ENCODE data around the gene ARID5B.

ARID5B gene

DNA sequence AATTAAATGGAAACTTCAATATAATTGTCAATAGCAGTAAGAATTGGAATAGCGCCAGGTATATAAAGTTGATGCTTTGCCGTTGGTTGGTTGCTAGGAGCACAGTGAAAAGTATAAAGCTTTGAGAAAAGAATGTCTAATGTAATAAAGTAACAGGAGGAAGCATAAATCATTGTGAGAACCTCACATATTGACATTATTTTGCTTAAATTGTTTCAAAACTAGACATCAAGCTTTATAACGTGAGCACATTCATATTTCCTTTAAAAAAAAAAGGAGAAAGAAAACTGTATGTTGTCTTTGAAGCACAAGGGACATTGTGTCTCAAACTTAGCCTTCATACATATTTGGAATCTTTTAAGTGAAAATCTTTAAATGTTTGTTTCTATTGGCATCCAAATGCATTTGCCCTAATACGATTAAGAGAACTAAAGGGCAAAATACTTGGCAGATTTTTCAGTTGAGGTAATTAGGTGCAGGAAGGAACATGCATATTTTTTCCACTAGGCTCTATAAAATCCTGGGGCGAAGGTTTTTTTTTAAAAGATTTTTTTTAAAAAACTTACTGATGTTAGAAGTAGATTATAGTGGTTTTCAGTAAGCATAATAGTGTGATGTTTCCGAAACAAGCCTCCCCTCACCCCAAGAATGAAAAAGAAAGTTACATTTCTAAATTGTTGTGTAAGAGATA lies 92.4 kb downstream of the ARID5B start:
- DNase-seq = no peak

DNA sequence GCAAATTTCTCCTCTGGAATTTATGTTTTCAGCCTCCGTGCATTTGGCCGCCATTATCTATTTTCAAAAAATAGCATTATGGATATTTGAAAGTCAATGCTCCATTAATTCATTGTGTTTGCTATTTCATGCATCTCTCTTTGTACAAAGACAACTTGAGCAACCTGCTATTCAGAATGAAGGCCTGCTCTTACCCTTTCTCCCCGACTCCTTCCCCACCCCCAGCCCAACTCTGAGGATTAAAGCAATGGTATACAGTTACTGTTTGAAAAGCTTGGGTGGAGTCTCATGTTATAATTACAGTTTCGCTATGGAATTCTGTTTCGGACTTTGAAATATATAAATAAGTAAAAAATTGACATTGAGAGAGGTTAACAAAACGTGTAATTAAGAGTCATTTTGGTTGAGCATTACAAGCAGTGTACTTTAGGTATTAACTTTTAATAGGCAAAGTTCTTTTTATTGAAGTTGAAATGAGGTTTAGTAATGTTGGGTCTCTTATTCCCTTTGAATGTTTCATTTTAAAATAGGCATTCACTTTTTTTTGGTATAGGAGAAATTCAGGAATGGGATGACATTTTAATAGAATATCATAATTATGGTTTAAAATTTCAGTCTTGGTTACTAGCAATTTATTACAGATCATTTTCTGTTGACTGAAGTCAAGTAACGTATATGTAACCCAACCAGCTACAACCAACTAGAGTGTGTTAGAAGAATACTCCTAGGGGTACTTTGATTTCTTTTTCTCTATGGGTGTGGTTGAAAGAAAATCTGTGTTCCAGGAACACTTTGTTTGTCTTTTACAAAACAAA lies 93.1 kb downstream of the ARID5B start:
- DNase-seq = no peak

DNA sequence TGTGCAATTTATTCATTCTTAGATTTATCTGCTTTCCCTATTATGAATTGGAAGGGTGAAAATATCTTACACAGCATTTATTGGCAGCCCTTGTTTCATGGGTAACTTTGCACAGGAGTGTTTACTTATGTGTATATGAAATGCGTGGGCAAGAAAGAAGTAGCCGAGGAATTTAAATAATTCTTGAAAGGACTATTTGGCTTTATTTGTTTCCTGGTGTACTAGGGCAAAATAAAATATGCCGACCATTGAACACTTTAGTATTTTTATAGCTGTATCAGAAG lies 93.7 kb downstream of the ARID5B start:
- no peak for DNase-seq

DNA sequence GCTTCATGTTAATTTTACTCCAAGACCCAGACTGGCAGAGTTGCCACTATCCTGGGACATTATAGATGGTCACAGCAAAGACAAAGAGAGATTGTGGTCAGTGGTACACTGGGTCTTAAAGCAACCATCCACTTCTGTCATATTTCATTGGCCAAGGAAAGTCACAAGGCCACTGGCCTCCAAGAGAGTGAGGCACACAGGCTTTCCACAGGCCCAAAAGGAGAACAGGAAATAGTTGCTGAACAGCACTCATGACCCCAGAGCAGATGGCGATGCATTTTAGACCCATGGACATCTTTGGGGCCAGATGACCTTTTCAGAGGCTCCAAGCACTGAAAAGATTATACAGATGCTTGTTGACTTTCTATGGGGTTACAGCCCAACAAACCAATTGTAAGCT lies 97.4 kb downstream of the ARID5B start:
- no peak for DNase-seq

DNA sequence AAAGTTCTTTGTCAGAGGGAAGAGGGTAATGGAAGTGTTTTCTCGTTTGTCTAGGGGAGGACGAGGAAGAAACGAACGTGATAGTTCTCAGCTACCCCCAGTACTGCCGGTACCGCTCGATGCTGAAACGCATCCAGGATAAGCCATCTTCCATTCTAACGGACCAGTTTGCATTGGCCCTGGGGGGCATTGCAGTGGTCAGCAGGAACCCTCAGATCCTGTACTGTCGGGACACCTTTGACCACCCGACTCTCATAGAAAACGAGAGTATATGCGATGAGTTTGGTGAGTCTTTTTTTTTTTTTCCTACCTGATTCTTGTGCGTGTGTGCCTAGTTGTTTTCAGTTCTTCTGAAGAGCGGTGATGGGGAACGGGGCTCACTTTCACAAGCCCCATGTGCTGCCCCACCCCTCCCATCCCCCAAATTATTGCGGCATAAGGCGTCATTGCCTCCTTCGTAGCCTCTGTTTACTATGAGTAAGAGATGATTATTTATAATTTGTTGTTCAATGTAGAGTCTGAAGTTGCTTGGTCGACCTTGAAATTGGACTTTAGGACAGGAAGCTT lies 98.6 kb downstream of the ARID5B start:
- DNase-seq = no peak

DNA sequence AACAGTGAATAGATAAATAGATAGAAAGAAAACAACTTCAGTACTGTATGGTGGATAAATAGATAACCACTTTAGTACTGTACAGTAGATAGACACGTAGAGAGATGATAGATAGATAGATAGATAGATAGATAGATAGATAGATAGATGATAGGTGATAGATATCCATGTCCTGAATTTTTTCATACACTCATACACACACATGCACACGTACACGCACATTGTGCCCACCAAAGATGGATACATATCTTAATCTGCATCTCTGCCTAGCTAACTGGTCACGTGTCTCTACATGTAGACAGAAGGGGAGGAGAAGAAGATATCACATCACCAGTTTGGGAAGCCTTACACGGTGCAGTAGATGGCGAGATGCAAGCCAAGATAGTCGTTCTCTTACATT lies 99.2 kb downstream of the ARID5B start:
- no peak for DNase-seq

DNA sequence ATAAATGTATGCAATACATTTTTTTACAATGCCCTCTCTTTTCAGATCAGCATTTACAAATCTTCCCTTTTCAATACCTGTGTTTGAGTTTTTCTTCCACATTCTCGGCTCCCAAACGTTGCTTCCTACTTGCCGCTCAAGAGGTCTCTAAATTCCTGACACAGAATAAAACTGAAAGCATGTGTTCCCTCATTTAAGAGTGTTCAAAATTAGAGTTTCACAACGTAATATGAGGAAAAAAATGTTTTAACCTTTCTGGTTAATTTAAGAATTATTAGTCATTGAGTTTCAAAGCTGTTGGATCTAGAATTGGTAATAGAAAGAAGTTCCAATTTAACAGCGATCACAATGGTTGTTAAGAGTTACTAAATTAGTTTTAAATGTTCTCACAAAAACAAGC lies 100.4 kb downstream of the ARID5B start:
- DNase-seq = no peak

DNA sequence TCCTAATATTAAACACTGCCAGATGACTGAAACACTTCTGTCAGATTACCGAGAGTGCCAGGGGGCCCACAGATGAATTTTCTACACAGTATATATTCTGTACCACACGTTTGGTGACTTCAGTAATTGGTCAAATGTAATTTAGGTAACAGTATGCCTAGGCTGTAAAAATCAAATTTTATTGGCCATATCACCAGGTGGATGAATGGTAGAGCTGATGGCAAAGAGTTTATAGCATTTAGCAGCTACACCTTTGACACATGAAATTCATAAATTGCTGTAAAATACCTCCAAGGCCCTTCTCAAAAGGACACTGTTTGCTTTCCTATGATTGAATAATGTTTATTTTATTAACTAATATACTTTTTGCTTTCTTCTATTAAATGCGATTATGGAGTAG lies 101.3 kb downstream of the ARID5B start:
- DNase-seq = no peak

DNA sequence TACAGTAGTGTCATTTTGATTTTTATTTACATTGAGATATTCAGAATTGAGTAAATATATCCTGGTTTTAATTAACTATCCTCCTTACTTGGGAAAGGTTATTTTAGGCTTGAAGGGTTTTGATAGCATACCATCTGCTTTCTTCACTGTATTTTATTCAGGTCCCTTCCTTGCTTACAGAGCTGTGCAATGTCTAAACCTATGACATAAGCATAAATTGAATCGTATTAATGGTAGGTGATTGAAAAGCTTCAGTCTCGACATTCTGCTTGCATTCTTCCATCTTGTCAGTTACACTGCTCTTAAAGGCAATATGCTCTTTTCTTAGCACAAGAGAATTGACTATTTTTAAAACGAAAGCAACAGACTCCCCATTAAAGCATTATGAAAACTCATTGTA lies 102.5 kb downstream of the ARID5B start:
- no peak for DNase-seq

DNA sequence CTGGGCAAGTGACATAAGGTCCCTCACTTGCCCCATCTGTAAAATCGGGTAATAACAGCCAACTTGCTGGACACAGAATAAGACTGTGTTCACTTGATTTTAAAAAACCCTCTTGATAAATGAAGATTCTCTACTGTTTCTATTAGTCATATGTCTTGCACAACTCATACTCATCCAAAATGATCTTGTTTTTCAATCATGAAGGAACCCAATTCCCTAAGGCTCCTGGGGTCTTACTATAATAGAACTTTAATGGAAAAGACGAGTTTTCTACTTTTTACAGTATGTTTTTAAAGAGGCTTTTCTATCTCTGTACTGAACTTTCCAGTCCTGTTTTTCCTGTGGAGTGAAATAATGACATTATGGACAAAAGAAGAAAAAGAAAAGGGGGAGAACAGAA lies 103.8 kb downstream of the ARID5B start:
- no peak for DNase-seq

DNA sequence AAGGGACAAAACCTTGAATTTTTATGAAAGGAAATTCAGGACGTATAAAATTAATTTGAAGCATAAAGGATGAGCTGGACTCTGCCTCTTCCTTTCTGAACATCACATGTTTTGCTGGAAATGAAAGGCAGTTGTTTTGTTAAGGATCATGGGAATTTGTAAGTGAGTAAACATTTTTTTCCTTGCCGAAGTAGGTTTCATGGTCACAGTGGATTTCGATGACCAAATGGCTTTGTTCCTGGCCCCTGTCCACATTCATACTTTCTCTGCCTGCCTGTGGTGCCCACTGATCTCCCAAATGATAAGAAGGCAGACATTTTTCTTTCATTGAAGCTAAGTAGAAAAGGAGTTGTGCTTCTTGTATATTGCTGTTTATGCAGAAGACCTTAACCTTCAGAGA lies 104.2 kb downstream of the ARID5B start:
- DNase-seq = no peak

DNA sequence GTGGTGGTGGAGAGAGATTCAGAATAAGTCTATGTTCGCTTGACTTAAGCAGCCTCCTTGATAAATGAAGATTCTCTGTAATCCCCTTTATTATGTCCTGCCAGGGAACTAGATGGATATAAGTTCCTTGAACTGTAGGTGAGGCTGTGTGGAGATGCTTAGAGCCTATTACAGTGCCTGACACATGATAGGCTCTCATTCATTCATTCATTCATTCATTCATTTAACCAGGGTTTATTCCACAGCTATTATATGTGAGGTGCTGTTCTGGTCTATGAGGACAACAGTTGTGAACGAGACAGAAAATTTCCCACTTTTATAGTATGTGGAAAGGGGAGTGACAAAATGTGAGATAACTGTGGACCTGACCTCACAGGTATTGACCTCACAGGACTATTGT lies 105.6 kb downstream of the ARID5B start:
- no peak for DNase-seq

DNA sequence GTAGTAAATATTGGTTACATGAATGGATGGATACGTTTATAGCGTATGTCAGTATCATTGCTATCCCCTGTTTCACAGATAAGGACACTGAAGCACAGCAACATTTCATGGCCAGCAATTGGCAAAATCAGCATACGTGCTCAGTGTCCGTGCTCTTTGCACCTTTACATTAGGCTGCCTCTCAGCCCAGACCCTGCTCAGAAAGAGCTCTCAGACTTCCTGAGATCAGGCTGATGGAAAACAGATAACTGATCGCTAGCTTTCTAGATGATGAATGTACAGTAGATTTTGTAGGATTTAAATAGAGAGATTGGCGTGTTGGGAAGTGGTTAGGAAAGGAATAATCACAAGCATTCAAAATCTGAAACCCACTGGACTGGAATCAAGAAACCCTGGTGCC lies 106.7 kb downstream of the ARID5B start:
- no peak for DNase-seq

DNA sequence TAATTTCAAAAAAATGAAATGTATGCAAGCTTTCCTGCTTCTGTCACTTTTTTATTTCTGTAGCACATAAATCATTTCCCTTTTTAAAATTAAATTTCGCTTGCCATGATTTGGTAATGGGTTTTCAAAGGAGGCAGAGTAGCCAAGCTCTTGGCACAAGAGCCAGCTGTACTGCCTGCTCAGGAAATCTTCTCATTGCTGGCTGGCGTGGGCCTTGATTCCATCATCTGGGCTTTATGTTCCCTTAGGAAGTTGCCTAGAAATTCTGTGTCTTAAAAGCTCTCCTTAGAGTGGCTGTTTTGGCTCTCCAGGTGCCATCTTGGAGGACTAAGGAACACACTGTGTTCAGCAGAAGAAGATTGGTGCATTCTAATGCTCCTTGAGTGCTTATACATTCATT lies 107.4 kb downstream of the ARID5B start:
- no peak for DNase-seq

DNA sequence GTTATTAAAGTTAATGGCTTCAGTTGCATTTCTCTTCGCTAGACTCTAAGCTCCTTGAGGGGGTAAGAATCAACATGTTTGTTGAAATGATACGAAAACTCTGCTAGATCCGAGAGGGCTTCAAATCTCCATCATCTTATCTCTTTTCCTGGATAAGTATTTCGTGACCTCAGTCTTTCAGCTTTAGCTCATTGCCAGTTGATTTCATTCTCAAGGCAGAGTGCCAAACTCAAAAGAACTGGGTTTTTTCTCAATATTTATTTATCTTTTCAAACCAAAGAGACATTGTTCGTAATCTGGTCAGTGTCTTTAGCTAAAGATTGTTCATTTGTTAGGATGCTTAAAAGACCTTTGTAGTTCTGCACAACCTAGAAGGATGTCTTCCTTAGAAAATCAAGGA lies 108.9 kb downstream of the ARID5B start:
- no peak for DNase-seq

DNA sequence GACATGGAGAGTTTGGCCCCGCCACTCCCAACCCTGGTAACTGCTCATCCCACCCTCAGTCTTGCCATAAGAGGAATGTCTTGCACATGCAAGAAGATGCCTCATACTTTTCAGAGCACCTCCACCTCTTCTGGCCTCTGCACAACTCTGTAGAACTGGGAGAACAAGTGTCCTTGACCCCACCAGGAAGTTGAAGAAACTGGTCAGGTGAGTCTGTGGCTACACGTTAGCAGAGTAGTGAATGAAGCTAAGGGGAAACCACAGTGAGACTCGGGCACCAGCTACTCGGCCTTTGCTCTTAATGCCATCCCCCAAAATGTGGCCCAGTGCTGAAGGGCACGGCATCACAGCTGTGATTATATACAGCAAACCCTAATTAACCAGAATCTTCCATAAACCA lies 110.1 kb downstream of the ARID5B start:
- no peak for DNase-seq

DNA sequence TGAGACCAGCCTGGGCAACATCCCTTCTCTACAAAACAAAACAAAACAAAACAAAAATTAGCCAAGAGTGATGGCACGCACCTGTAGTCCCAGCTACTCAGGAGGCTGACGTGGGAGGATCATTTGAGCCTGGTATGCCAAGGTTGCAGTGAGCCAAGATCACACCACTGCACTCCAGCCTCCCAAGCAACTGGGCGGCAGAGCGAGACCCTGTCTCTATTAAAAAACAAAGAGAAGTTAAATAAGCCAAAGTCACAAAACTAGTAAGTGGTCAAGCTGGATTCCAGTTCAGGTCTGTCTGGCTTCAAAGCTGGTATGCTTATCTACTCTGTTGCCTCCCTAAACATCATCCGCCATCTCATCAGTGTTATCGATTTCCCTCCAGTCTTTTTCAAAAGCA lies 110.8 kb downstream of the ARID5B start:
- no peak for DNase-seq

DNA sequence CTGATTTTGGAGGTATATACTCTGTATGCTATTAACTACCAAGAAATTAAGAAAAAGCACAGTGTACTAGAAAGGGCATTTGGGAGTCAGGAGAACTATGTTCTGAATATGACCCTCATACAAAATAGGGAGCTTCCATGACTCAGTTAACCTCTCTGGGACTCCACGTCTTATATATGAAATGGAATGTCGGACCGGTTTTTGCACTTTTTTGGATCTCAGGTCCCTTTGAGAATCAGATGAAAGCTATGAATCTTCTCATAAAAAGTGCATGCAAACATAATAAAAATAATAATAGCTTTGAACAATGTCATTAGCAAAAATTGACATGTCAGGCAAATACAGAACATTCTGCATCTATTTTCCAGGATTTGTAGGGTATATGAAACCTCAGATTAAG lies 113.0 kb downstream of the ARID5B start:
- DNase-seq = no peak

DNA sequence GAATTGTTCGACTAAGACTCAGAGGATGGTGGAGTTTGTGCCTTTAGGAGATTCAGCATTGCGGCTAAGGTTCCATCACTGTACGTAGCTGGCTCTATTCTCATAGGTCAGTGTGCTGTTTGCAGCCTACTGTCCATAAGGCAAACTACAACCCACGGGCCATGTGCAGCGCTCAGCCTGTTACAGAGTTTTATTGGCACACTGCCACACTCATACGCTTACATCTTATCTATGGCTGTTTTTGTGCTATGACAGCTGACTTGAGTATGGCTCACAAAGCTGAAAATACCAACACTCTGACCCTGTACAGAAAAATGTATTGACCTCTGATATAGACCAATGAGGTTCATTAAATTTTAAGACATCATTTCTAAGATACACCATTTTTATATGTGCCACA lies 114.5 kb downstream of the ARID5B start:
- DNase-seq = no peak

DNA sequence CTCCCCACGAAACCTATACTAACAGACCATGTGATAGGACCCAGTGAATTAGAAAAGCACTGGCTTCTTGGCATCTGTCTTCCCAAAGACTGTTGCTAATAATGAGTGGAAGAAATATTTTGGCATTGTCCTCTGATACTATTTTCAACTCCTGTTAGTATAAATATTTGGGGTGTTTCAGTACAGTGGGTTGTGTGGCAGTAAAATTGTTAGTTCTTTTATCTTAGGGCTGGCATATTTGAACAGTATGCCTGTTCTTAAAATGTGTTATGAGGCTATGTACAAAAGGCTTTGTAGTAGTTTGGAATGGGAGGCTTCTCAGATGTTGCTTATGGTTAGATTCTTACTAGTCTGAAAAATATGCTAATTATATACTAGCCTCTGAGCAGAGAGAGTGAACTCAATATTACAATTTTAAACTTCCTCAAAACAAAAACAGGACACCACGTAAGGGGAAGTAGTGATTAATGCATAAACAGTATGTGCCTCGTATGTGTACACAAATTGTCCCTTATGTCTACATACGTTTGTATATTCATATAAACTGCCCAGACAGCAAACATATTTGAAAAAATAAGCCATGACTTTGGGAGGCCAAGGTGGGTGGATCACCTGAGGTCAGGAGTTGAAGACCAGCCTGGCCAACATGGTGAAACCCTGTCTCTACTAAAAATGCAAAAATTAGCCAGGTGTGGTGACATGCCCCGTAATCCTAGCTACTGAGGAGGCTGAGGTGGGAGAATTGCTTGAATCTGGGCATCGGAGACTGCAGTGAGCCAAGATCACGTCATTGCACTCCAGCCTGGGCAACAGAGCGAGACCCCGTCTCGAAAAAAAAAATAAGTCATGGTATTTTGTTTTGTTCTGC lies 115.4 kb downstream of the ARID5B start:
- DNase-seq = no peak

DNA sequence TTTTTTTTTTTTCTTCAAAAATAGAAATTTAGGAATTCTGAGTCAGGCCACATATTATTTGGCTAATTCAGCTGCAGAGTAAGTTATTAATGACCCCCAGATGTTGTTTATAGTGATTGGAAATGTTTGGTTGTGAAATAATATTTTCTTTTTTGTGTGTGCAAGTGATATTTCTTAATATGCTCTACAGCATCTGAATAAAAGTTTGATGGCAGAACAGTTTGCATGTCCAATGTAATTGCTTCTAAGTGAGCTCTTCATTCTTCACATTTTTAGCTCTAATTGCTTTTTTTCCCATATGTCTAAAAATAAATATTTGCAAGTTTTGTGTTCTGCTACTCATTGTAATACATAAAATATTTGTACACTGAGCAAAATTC lies 116.0 kb downstream of the ARID5B start:
- no peak for DNase-seq

DNA sequence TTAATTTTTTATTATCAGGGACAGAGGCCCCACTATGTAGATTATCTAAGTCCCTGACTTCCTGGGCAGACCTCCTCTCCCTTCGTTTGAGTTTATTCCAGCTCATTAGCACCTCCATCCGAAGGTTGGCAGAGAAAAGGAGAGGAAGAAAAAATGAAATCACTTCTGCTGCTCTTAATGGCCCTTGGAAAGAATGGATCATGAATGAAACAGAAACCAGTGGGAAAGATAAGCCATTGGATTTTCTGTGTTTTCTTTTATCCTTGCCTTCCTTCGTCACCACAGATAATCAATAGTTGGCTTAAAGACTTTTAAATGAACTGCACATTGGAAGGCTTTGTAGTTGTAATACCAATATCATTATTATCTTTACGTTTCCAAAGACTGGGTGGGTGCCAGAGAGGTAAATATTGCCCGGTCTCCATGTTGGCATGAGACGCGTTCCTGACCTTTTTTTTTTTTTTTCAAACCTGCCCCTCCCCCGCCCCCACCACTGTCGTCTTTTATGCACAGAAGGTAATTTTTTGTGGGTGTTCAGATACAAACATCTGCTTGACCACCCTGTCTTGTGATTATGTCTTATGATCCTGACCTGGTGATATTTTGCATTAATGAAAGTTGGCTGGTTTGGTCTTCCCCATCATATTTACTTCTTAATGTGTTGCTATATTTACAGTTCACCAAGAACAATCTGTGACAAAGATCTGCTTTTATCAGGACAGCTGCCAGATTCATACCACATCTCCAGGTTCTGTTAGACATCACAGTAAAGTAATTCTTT lies 116.8 kb downstream of the ARID5B start:
- no peak for DNase-seq

All from activated CD4-positive, CD25-positive, alpha-beta regulatory T cell treated with anti-CD3 and anti-CD28 coated beads, Interleukin-2, amount 50 U/mL, for 72 hours (primary cell).